Ovary (tissue), 9 donors: Measurements from ENCODE around the gene SMAD4. TPM values are rescaled to one million over a fixed set of nuclear protein-coding genes. Genes with fewer than 3 reads are reported as not detected.
A peak's percentile ranks its signal among the peaks of the same experiment; 100 is the strongest.

Source experiments
- DNase-seq, 5 donors: peaks; one replicate each; pipeline ENCODE4 v3.0.0-alpha.2; 2019 to 2020
- H3K27ac ChIP-seq, 2 donors: fragments of 200-600 bp; one replicate each; pipeline versions ENCODE4 v1.5.1 to v1.8.0; 2019 to 2022
- H3K27me3 ChIP-seq: fragments of 200-600 bp; one replicate; pipeline ENCODE4 v1.8.0; 2022
- H3K36me3 ChIP-seq: fragments of 200-600 bp; sonication (generic); one replicate; pipeline ENCODE4 v1.5.1; 2019
- H3K4me1 ChIP-seq: one replicate; pipeline ENCODE4 v1.8.1; 2013; ENCODE audit warnings: mild to moderate bottlenecking, moderate library complexity; ENCODE audit not compliant: insufficient read depth
- H3K4me3 ChIP-seq: fragments of 200-600 bp; sonication (generic); one replicate; pipeline ENCODE4 v1.5.1; 2017
- H3K9me3 ChIP-seq, 2 donors: fragments of 200-600 bp in 1 of 2; sonication (generic) in 1 of 2; one replicate each; pipeline versions ENCODE4 v1.5.1 to v1.8.1; 2013 to 2019; ENCODE audit warnings: mild to moderate bottlenecking in 1 of 2, moderate library complexity in 1 of 2
- EP300 ChIP-seq: sonication (generic); formaldehyde crosslinking; IDR thresholded peaks from one replicate; pipeline ENCODE4 v1.6.1; 2017; ENCODE audit warnings: antibody characterized with exemption
- POLR2A ChIP-seq: fragments of 450-650 bp; IDR thresholded peaks from one replicate; pipeline ENCODE4 v1.6.1; 2017; ENCODE audit warnings: antibody characterized with exemption, mild to moderate bottlenecking, moderate library complexity
- WGBS, 3 donors: extraction: QIAGEN DNeasy Blood & Tissue Kit in 1 of 3; methylation state at CpG; one replicate each; pipeline versions ENCODE4 v1.1.5 to v1.1.7; 2013 to 2017; 5-methylcytosine and 5-hydroxymethylcytosine counted together
- intact Hi-C, 4 donors: fragments of 100-400 bp; cut with DNase I; formaldehyde crosslinking; loops; one replicate each; pipeline versions ENCODE4 v1.11.0 to v1.15.1; 2022 to 2023
- polyA plus RNA-seq, 2 donors: library from polyadenylated mRNA; stranded (reverse); fragments of 200-250 nt in 1 of 2; fragments of 350-450 nt in 1 of 2; fragmentation: Illumina TruSeq in 1 of 2; extraction: RNeasy Lipid Tissue Mini Kit (QIAGEN cat#74804) in 1 of 2; gene quantifications; one replicate each; pipeline ENCODE4 v1.2.3, GENCODE V29; 2013 to 2014
- total RNA-seq, 7 donors: library from RNA; depleted of rRNA in 2 of 7; stranded (reverse); fragments of >200 nt in 2 of 7; fragmentation: NEBNext Ultra II Directional in 3 of 7; extraction: Animal tissue kit (Norgen Biotek cat#: 25700) in 3 of 7; gene quantifications; one replicate each; pipeline versions ENCODE4 v1.1.0 to v1.2.4, GENCODE V29; 2016 to 2023
- TF ChIP-seq, protein P1 (sequence below), 3 donors: fragments of 450-650 bp in 2 of 3; fragments of 200-600 bp in 1 of 3; IDR thresholded peaks; one replicate each; pipeline versions ENCODE4 v1.5.1 to v1.8.0; 2016 to 2022; ENCODE audit warnings: antibody characterized with exemption in 3 of 3, mild to moderate bottlenecking in 1 of 3
- donor health status: DM: no; HTN: no; CAD: no; lungs with moderate emphysema.
- donor health status: DM: no; HTN: no; CAD: no.
- donor health status: Bipolar disorder and iron deficiency.
- donor health status: DM: yes; HTN: yes; CAD: no.
- donor health status: DM: no; HTN: no; CAD: no.
- donor health status: DM: yes; HTN: yes; CAD: no.

SMAD4 gene
- total and polyA plus RNA-seq, 9 donors, result 38.5 to 159 (median 125) TPM

DNA sequence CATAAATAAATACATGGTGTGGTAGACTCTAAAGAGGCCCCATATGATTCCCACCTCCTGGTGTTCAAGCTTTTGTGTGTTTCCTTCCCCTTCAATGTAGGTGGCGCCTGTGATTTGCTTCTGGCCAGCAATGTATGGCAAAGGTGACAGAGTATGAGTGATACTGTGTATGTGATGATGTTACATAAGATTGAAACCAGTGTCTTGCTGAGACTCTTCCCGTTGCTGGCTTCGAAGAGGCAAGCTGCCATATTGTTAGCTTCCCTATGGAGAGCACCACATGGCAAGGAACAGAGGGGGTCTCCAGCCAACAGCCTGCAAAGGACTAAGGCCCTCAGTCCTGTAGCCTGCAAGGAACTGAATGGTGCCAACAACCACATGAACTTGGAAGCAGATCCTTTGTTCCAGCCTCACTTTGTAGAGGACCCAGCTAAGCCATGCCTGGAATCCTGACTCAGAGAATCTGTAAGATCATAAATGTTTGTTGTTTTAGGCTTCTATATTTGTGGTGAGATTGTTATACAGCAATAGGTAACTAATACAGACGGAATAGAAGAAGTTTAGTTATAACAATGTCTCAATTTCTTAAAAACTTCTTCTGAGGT, 1.7 kb upstream of the SMAD4 start:
- H3K27ac ChIP-seq, result no peak overlapping the region
- 90 to 98% (median 94%) methylated on average over 4 of the region's 4 CpGs for WGBS, 3 donors
- DNase-seq, result no peak
- H3K4me3 ChIP-seq, result no peak overlapping the region
- TF ChIP-seq, protein P1, sequence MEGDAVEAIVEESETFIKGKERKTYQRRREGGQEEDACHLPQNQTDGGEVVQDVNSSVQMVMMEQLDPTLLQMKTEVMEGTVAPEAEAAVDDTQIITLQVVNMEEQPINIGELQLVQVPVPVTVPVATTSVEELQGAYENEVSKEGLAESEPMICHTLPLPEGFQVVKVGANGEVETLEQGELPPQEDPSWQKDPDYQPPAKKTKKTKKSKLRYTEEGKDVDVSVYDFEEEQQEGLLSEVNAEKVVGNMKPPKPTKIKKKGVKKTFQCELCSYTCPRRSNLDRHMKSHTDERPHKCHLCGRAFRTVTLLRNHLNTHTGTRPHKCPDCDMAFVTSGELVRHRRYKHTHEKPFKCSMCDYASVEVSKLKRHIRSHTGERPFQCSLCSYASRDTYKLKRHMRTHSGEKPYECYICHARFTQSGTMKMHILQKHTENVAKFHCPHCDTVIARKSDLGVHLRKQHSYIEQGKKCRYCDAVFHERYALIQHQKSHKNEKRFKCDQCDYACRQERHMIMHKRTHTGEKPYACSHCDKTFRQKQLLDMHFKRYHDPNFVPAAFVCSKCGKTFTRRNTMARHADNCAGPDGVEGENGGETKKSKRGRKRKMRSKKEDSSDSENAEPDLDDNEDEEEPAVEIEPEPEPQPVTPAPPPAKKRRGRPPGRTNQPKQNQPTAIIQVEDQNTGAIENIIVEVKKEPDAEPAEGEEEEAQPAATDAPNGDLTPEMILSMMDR (IDR thresholded peaks at IDR 0.05), result no peak
- TF ChIP-seq EP300, result no peak
- TF ChIP-seq POLR2A, result no peak
- intact Hi-C loops, result no loop called here
- H3K9me3 ChIP-seq, result no peaks in the 10 kb centered on the region
- H3K27me3 ChIP-seq, result no peaks in the 10 kb centered on the region
- H3K36me3 ChIP-seq, result no peaks in the 10 kb centered on the region
- H3K4me1 ChIP-seq, result peaks cover 5% of the 10 kb centered on the region

DNA sequence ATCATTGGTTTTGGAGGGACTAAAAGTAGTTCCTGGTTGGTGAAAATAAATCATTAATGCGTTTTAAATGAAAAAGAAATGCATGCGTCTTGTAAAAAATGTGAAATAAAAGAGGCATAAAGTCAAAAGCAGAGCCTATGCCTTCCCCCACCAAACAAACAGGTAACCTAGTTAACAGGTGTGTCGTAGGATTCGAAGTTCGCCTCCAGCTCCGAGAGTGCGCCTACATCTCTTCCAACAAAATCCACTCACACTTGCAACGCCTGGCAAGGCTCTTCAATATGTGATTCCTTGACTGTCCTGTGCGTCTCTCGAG, 677 bp upstream of the SMAD4 start:
- no peaks in the 10 kb centered on the region for H3K9me3 ChIP-seq
- H3K27ac ChIP-seq, result peak overlapping the region; percentile 68 to 99
- TF ChIP-seq, protein P1 (IDR thresholded peaks at IDR 0.05), result no peak
- TF ChIP-seq EP300, result no peak
- no peak for TF ChIP-seq POLR2A
- H3K4me3 ChIP-seq, result peak overlapping the region; percentile 72
- WGBS, 3 donors, result 3 to 5% (median 4%) methylated on average over 10 of the region's 10 CpGs
- H3K4me1 ChIP-seq, result peaks cover 6% of the 10 kb centered on the region
- H3K36me3 ChIP-seq, result no peaks in the 10 kb centered on the region
- intact Hi-C loops, result no loop called here
- H3K27me3 ChIP-seq, result no peaks in the 10 kb centered on the region
- DNase-seq, result no peak

DNA sequence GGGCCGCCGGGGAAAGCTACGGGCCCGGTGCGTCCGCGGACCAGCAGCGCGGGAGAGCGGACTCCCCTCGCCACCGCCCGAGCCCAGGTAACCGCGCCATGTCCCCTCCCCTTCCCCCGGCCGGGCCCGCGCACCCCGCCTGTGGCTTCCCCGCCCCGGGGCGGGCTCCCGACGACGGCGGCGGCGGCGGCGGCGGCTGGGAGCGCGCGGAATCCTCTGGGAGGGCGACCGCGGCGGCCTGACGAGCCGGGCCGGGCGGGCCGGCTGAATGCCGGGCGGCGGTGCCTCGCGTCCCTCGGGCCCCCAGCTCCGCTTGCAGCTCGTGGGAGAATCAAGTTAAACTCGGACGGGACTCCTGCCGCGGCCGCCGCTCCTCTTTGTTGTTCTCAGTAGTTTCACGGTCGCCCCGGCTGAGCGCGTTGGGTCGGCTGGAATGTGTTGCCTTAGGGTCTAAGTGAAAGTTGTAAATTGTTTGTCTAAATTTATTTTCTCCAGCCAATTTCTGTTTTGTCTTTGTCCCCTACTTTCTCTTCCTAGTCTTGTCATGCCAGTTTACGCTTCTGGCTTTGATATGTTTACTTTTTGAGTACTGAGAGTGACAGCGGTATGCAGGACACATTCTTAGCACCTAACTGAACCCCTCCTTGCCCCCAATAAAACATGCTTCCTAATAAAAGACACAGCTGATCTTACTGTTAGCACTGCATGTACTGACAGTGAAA, 685 bp downstream of the SMAD4 start:
- peak; percentile 76 to 82 (median 81) for DNase-seq

DNA sequence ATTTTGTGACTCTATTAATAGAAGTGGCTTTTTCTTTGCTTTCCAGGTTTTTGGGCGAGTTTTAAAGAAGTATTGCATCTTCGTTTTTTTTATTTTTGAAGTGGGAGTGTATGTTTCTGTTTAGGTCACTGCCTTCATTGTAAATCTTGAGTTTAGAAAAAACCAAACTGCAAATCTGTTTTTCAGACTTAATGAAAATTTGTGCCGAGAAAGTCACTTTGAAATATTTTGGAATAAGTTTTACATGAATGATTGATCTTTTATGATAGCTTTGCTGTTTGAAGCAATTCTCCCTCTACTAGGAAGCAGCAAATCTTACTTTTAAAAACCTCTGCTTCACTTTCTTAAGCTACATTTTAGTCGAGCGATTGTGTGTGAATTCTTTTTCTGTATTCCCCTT, 2.2 kb downstream of the SMAD4 start:
- TF ChIP-seq, protein P1 (IDR thresholded peaks at IDR 0.05), result no peak
- no peak for TF ChIP-seq EP300
- no peak for TF ChIP-seq POLR2A
- DNase-seq, result no peak
- no peaks in the 10 kb centered on the region for H3K27me3 ChIP-seq
- WGBS, 3 donors, result 8 to 10% (median 9%) methylated on average over 5 of the region's 5 CpGs
- H3K27ac ChIP-seq, result no peak overlapping the region
- H3K36me3 ChIP-seq, result no peaks in the 10 kb centered on the region
- intact Hi-C loops, result loop anchor here in 2 of 4 donors (5.0 to 10.0 kb wide), 3 partner anchors 67 to 165 kb away; partner anchors contain the start of genes MEX3C (in 2 of the 2) and ELAC1 (in 1 of the 2)
- peaks cover 11% of the 10 kb centered on the region for H3K4me1 ChIP-seq
- H3K4me3 ChIP-seq, result no peak overlapping the region
- no peaks in the 10 kb centered on the region for H3K9me3 ChIP-seq

More for the DNA sequence above, 685 bp downstream of the SMAD4 start:
- intact Hi-C loops, result loop anchor here in 2 of 4 donors (5.0 to 10.0 kb wide), 3 partner anchors 66 to 167 kb away; partner anchors contain the start of genes MEX3C (in 2 of the 2) and ELAC1 (in 1 of the 2)
- no peaks in the 10 kb centered on the region for H3K36me3 ChIP-seq
- H3K27ac ChIP-seq, result peak overlapping the region; percentile 99
- 0 to 1% (median 1%) methylated on average over 43 to 66 of the region's 66 CpGs for WGBS, 3 donors
- H3K27me3 ChIP-seq, result no peaks in the 10 kb centered on the region
- peaks cover 10% of the 10 kb centered on the region for H3K4me1 ChIP-seq
- no peaks in the 10 kb centered on the region for H3K9me3 ChIP-seq
- TF ChIP-seq, protein P1 (IDR thresholded peaks at IDR 0.05), result no peak
- H3K4me3 ChIP-seq, result peak overlapping the region; percentile 72
